CD14-positive monocyte (primary cell): Measurements from ENCODE around the gene CYB561D1. TPM values are rescaled to one million over a fixed set of nuclear protein-coding genes. Genes with fewer than 3 reads are reported as not detected.

ENCODE experiments used
- DNase-seq, 3 donors: peaks; one replicate each; pipeline ENCODE4 v3.0.0-alpha.2; 2011 to 2022
- H2AFZ ChIP-seq: 2 replicates; pipeline ENCODE4 v1.6.0; 2012; ENCODE audit warnings: mild to moderate bottlenecking, low read depth, low read length, inconsistent platforms; ENCODE audit not compliant: insufficient read depth, poor library complexity, severe bottlenecking
- H3K27ac ChIP-seq, 2 donors: 1 replicate in 1 of 2; 2 replicates in 1 of 2; pipeline ENCODE4 v1.5.1; 2012 to 2013; ENCODE audit warnings: low read length in 2 of 2, control low read depth in 1 of 2, inconsistent platforms in 1 of 2, low read depth in 1 of 2, mild to moderate bottlenecking in 1 of 2
- H3K27me3 ChIP-seq, 2 donors: one replicate each; pipeline versions ENCODE4 v1.6.0 to v1.6.1; 2011 to 2013; ENCODE audit warnings: low read length in 2 of 2; ENCODE audit not compliant: control insufficient read depth in 2 of 2, insufficient read depth in 2 of 2
- H3K36me3 ChIP-seq, 2 donors: replicated peaks in 1 of 2; 1 replicate in 1 of 2; 2 replicates in 1 of 2; pipeline versions ENCODE4 v1.5.1 to v1.6.1; 2012 to 2013; ENCODE audit warnings: low read length in 2 of 2, control low read depth in 1 of 2, inconsistent platforms in 1 of 2, mild to moderate bottlenecking in 1 of 2; ENCODE audit not compliant: insufficient read depth in 2 of 2, control insufficient read depth in 1 of 2
- H3K4me1 ChIP-seq, 2 donors: 1 replicate in 1 of 2; 2 replicates in 1 of 2; pipeline versions ENCODE4 v1.5.1 to v1.6.1; 2012 to 2013; ENCODE audit warnings: low read length in 2 of 2, control low read depth in 1 of 2, inconsistent platforms in 1 of 2, mild to moderate bottlenecking in 1 of 2, moderate library complexity in 1 of 2; ENCODE audit not compliant: insufficient read depth in 2 of 2, control insufficient read depth in 1 of 2
- H3K4me2 ChIP-seq: replicated peaks from 2 replicates; pipeline ENCODE3; 2012; ENCODE audit warnings: low read length, moderate library complexity, mild to moderate bottlenecking; ENCODE audit not compliant: poor library complexity, severe bottlenecking; ENCODE audit errors: extremely low read depth
- H3K4me3 ChIP-seq, 3 experiments: fragments of 200-600 bp in 1 of 3; sonication (generic) in 1 of 3; replicated peaks in 1 of 3; 1 replicate in 2 of 3; 2 replicates in 1 of 3; pipeline ENCODE4 v1.5.1; 2011 to 2013; ENCODE audit warnings: low read length in 3 of 3, mild to moderate bottlenecking in 3 of 3, control low read depth in 2 of 3, low read depth in 2 of 3, inconsistent platforms in 1 of 3, moderate library complexity in 1 of 3
- H3K79me2 ChIP-seq: 2 replicates; pipeline ENCODE4 v1.6.0; 2012; ENCODE audit warnings: mild to moderate bottlenecking, control low read depth, inconsistent platforms, low read length, moderate library complexity; ENCODE audit not compliant: insufficient read depth
- H3K9ac ChIP-seq: 2 replicates; pipeline ENCODE4 v1.6.0; 2017; ENCODE audit warnings: low read length, mild to moderate bottlenecking; ENCODE audit not compliant: insufficient read depth, poor library complexity, severe bottlenecking
- H3K9me3 ChIP-seq, 2 donors: replicated peaks in 1 of 2; 1 replicate in 1 of 2; 2 replicates in 1 of 2; pipeline versions ENCODE4 v1.5.1 to v1.6.1; 2012 to 2013; ENCODE audit warnings: low read length in 2 of 2, control low read depth in 1 of 2; ENCODE audit not compliant: control insufficient read depth in 1 of 2, insufficient read depth in 1 of 2
- H4K20me1 ChIP-seq: 2 replicates; pipeline ENCODE4 v1.6.0; 2012; ENCODE audit warnings: mild to moderate bottlenecking, low read length, control low read depth, moderate library complexity; ENCODE audit not compliant: insufficient read depth
- H3K27ac Mint-ChIP-seq, 7 donors: one replicate each; pipeline ENCODE4 v1.8.0; 2020; ENCODE audit warnings: mild to moderate bottlenecking in 7 of 7, mixed read lengths in 7 of 7, moderate library complexity in 6 of 7, inconsistent platforms in 2 of 7
- H3K27me3 Mint-ChIP-seq, 3 donors: one replicate each; pipeline ENCODE4 v1.8.0; 2021 to 2022; ENCODE audit warnings: low read depth in 3 of 3, mild to moderate bottlenecking in 3 of 3, mixed read lengths in 3 of 3, moderate library complexity in 3 of 3, inconsistent platforms in 1 of 3
- H3K36me3 Mint-ChIP-seq, 2 donors: one replicate each; pipeline ENCODE4 v1.8.0; 2020; ENCODE audit warnings: mixed read lengths in 2 of 2, inconsistent platforms in 1 of 2, mild to moderate bottlenecking in 1 of 2
- H3K4me1 Mint-ChIP-seq: one replicate; pipeline ENCODE4 v1.8.0; 2020; ENCODE audit warnings: mild to moderate bottlenecking, mixed read lengths
- H3K4me3 Mint-ChIP-seq, 2 donors: one replicate each; pipeline ENCODE4 v1.8.0; 2020; ENCODE audit warnings: mild to moderate bottlenecking in 2 of 2, mixed read lengths in 2 of 2, moderate library complexity in 1 of 2
- H3K9me3 Mint-ChIP-seq, 7 donors: one replicate each; pipeline ENCODE4 v1.8.0; 2020 to 2022; ENCODE audit warnings: mixed read lengths in 7 of 7, mild to moderate bottlenecking in 6 of 7, moderate library complexity in 6 of 7, inconsistent platforms in 2 of 7
- WGBS: methylation state at CpG from one replicate; pipeline ENCODE4 v1.1.5; 2013; ENCODE audit warnings: missing lambda C conversion rate; ENCODE audit not compliant: insufficient coverage; 5-methylcytosine and 5-hydroxymethylcytosine counted together
- intact Hi-C, 2 donors: fragments of 100-400 bp; cut with micrococcal nuclease; formaldehyde crosslinking; loops; one replicate each; pipeline versions ENCODE4 v1.15.0 to v1.15.1; 2023
- polyA plus RNA-seq, 3 donors: library from polyadenylated mRNA; depleted of rRNA in 1 of 3; unstranded in 2 of 3; stranded (reverse) in 1 of 3; fragments of 300-500 nt in 2 of 3; fragments of >200 nt in 1 of 3; fragmentation: Illumina TruSeq in 2 of 3; gene quantifications; 1 replicate in 2 of 3; 2 replicates in 1 of 3; pipeline ENCODE4 v1.2.3, GENCODE V29; 2012 to 2021
- TF ChIP-seq, protein P1 (sequence below): fragments of 200-600 bp; IDR thresholded peaks from one replicate; pipeline ENCODE4 v1.8.0; 2022; ENCODE audit warnings: antibody characterized with exemption, mild to moderate bottlenecking

Gene CYB561D1
- polyA plus RNA-seq, 3 donors, result 1.4 to 13.2 (median 4.2) TPM

- no peak for DNase-seq
- peaks cover 13 to 43% (median 35%) of the 10 kb centered on the region in 3 donors for H3K27me3 Mint-ChIP-seq
- no peaks in the 10 kb centered on the region for H3K79me2 ChIP-seq
- no peak overlapping the region for H3K27ac ChIP-seq
- H3K9me3 Mint-ChIP-seq, result peaks cover 4 to 28% (median 25%) of the 10 kb centered on the region in 7 donors
- H3K27me3 ChIP-seq, result peaks cover 11 to 34% of the 10 kb centered on the region in 2 donors
- no peaks in the 10 kb centered on the region for H4K20me1 ChIP-seq
- H3K9me3 ChIP-seq, result peaks cover 3 to 15% of the 10 kb centered on the region in 2 donors
- no peak overlapping the region for H3K27ac Mint-ChIP-seq
- H3K4me1 Mint-ChIP-seq, result no peaks in the 10 kb centered on the region
- no peaks in the 10 kb centered on the region for H3K36me3 Mint-ChIP-seq
- no peaks in the 10 kb centered on the region for H3K36me3 ChIP-seq
- H3K4me3 Mint-ChIP-seq, result peak overlapping the region in 1 of 2 donors; percentile 64
- H3K4me2 ChIP-seq, result no peak overlapping the region
- H3K9ac ChIP-seq, result no peak overlapping the region
- TF ChIP-seq, protein P1, sequence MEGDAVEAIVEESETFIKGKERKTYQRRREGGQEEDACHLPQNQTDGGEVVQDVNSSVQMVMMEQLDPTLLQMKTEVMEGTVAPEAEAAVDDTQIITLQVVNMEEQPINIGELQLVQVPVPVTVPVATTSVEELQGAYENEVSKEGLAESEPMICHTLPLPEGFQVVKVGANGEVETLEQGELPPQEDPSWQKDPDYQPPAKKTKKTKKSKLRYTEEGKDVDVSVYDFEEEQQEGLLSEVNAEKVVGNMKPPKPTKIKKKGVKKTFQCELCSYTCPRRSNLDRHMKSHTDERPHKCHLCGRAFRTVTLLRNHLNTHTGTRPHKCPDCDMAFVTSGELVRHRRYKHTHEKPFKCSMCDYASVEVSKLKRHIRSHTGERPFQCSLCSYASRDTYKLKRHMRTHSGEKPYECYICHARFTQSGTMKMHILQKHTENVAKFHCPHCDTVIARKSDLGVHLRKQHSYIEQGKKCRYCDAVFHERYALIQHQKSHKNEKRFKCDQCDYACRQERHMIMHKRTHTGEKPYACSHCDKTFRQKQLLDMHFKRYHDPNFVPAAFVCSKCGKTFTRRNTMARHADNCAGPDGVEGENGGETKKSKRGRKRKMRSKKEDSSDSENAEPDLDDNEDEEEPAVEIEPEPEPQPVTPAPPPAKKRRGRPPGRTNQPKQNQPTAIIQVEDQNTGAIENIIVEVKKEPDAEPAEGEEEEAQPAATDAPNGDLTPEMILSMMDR, result no peak
- WGBS, result 100% methylated on average over 1 of the region's 4 CpGs
- intact Hi-C loops, result no loop called here
- H3K4me3 ChIP-seq, result no peak overlapping the region
- no peaks in the 10 kb centered on the region for H3K4me1 ChIP-seq
- no peak overlapping the region for H2AFZ ChIP-seq
Measured at GRCh38 chr1:109457819-109458218, 36.1 kb upstream of the CYB561D1 start.

- Mint-ChIP-seq H3K9me3 (peaks cover 0 to 30% (median 8%) of the 10 kb centered on the region in 7 donors), H3K27me3 (peaks cover 85 to 99% (median 92%) of the 10 kb centered on the region in 3 donors), H3K36me3 (peaks cover 0 to 4% of the 10 kb centered on the region in 2 donors), H3K27ac (no peak overlapping the region), H3K4me1 (peaks cover 10% of the 10 kb centered on the region), H3K4me3 (peak overlapping the region; percentile 73 to 78)
- DNase-seq, result no peak
- H3K79me2 ChIP-seq, result no peaks in the 10 kb centered on the region
- H3K27me3 ChIP-seq, result peaks cover 67 to 98% of the 10 kb centered on the region in 2 donors
- peaks cover 9 to 12% of the 10 kb centered on the region in 2 donors for H3K4me1 ChIP-seq
- H3K4me3 ChIP-seq, result peak overlapping the region; percentile 7 to 74 (median 28)
- H3K4me2 ChIP-seq, result peak overlapping the region; percentile 81
- peaks cover 0 to 14% of the 10 kb centered on the region in 2 donors for H3K9me3 ChIP-seq
- no peaks in the 10 kb centered on the region for H3K36me3 ChIP-seq
- no peak overlapping the region for H3K27ac ChIP-seq
- H3K9ac ChIP-seq, result peak overlapping the region; percentile 40
- 3% methylated on average over 19 of the region's 24 CpGs for WGBS
- intact Hi-C loops, result no loop called here
- TF ChIP-seq, protein P1, result no peak
- peak overlapping the region; percentile 81 for H2AFZ ChIP-seq
- H4K20me1 ChIP-seq, result no peaks in the 10 kb centered on the region
Measured at GRCh38 chr1:109466125-109466451, 27.8 kb upstream of the CYB561D1 start.
